NCI-H1436 (cell line): Measurements from ENCODE around the gene B4GALT5.

Experiments used
- DNase-seq: peaks from one replicate; lab custom pipeline; 2025; lab: John Stamatoyannopoulos, UW

The B4GALT5 gene

DNA sequence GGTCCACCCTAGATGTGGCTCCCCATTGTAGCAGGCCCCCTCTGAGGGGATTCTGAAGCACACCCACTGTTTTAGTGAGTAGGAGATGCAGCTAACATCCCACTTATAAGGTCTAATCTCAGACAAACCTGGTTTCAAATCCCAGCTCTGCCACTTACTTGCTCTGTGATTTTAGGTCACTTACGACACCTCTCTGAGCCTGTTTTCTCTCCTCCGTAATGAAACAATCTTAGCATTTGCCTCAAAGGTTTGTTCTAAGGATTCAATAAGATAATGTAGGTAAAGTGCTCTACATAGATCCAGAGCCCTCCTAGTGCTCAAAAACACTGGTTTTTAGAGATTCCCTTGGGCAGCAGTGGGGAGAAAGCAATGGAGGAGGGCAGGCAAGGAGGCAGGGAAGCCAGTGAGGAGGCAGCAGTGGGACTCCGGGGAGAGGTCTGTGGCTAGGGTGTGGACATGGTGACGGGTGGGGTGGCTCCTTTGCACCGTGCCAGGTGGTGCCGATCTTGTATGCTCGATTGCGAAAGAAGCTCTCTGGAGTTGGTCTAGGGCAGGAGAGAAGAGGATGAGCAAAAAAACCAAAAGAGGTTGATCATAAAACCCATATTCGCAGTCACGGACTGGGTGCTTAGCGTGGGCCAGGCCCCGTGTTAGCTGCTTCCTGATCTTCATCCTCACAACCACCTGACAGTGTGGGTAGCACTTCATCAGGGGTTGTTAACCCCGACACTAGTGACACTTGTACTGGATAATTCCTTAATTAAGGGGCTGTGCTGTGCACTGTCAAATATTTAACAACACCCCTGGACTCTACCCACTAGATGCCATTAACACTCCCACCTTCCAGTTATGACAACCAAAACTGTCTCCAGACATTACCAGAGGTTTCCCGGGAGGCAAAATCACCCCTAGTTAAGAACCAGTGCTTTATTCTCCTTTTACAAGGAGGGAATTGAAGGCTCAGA lies 129.0 kb downstream of the B4GALT5 start:
- DNase-seq = no peak

DNA sequence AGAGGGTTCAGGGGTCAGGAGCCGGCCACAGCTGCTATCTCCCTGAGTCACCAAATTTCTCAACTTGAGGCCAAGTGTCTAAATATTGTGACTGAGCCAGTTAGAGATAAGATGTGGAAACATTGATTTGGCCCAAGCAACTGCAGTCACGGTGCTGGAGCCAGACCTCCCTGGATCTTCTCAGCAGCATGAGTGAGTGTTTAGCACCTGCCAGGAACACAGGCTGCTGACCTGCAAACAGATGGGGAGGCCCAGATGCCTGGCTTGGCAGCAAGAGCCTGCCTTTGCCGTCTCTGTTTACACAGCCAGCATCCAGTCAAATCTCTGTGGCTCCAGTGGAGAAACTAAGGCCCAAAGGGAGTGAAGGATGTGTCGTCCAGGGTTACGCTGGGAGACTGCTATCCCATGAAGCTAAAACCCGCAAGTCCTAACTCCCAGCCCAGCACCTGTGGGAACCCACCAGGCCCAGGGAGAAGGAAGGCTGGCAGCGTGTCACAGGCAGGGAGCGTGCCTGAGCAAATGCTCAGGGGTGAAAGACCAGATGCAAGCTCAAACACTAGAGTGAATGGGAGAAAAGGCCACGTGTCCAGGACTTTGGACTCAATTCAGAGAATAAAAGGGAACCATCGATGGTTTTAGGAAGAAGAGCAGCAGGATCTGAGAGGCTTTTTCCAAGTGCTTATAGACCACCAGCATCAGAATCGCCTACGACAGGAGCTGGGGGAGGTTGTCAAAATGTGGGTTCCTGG lies 129.8 kb downstream of the B4GALT5 start:
- no peak for DNase-seq

DNA sequence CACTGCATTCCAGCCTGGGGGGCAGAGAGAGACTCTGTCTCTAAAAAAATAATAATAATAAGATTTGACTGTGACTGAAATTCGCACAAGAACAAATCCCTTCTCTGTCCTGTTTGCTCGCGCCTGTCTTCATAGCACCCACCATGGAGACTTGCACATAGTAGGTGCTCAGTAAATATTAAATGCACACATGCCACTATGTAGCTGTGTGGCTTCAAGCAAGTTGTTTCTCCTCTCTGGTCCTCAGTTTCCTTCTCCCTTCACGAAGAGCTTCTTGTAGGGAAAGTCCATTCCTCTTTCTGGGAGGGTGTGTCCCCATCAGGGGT lies 130.4 kb downstream of the B4GALT5 start:
- DNase-seq = no peak
